ENCODE measurements around the gene IAH1.

GRCh38 chr2:9518780-9519179 lies 44.4 kb downstream of the IAH1 start:
- TF ChIP-seq EZH2phosphoT487 (IDR thresholded peaks at IDR 0.05; ENCODE audit: borderline replicate concordance, low read length) (no peak), CTCF (IDR thresholded peaks at IDR 0.05; ENCODE audit: low read depth, low read length, poor library complexity, severe bottlenecking) (no peak)
